ENCODE results near the gene CPLANE2.
"Not testable (repeated sequence)": the region's sequence is repeated elsewhere in the genome, so short reads cannot be mapped to it uniquely, and the experiment has no call there.

CPLANE2 gene

GRCh38 chr1:16215882-16216753, 20.9 kb downstream of the CPLANE2 start:
- H3K4me1 ChIP-seq (ENCODE audit: low read length): peaks cover 19% of the 10 kb centered on the region
- no peaks in the 10 kb centered on the region for H3K36me3 ChIP-seq (replicated peaks; ENCODE audit: insufficient read depth, low read length)
- TF ChIP-seq CTCF (IDR thresholded peaks at IDR 0.05; ENCODE audit: low read length) (no peak), EZH2 (optimal IDR thresholded peaks at IDR 0.05; ENCODE audit: low read depth, low read length) (no peak), EZH2phosphoT487 (IDR thresholded peaks at IDR 0.05; ENCODE audit: low read length) (no peak)
- peak overlapping the region; percentile 86; the same call in 1 of the 2 replicates for H2AFZ ChIP-seq (ENCODE audit: low read length)
- no peaks in the 10 kb centered on the region for H3K79me2 ChIP-seq (ENCODE audit: low read length)
- H3K4me2 ChIP-seq (ENCODE audit: low read depth, low read length): peak overlapping the region; percentile 66
- H3F3A ChIP-seq (ENCODE audit: insufficient read depth, low read length): no peaks in the 10 kb centered on the region
- no peaks in the 10 kb centered on the region for H3K9me2 ChIP-seq (replicated peaks; ENCODE audit: insufficient read depth, low read length)
- peak overlapping the region; percentile 53 for H3K4me3 ChIP-seq (ENCODE audit: low read length)
- DNase-seq: no peak
- no peak overlapping the region for H3K9ac ChIP-seq (ENCODE audit: low read length)
- no peaks in the 10 kb centered on the region for H4K20me1 ChIP-seq (ENCODE audit: insufficient read depth, low read length)
- no peaks in the 10 kb centered on the region for H3K9me3 ChIP-seq (replicated peaks; ENCODE audit: insufficient read depth, low read length)
- H3K27ac ChIP-seq (ENCODE audit: low read length): no peak overlapping the region
- peaks cover 5% of the 10 kb centered on the region; the same call in 1 of the 2 replicates for H3K27me3 ChIP-seq (replicated peaks; ENCODE audit: insufficient read depth, low read length)

GRCh38 chr1:16215240-16215639, 21.7 kb downstream of the CPLANE2 start:
- not testable (repeated sequence) for H3K9me3 ChIP-seq (replicated peaks; ENCODE audit: insufficient read depth, low read length); H2AFZ ChIP-seq (ENCODE audit: low read length); H3K9me2 ChIP-seq (replicated peaks; ENCODE audit: insufficient read depth, low read length); DNase-seq; H3K27me3 ChIP-seq (replicated peaks; ENCODE audit: insufficient read depth, low read length); H3F3A ChIP-seq (ENCODE audit: insufficient read depth, low read length); H3K79me2 ChIP-seq (ENCODE audit: low read length); H3K4me3 ChIP-seq (ENCODE audit: low read length); H3K4me2 ChIP-seq (ENCODE audit: low read depth, low read length); H3K9ac ChIP-seq (ENCODE audit: low read length); H4K20me1 ChIP-seq (ENCODE audit: insufficient read depth, low read length); H3K36me3 ChIP-seq (replicated peaks; ENCODE audit: insufficient read depth, low read length); H3K27ac ChIP-seq (ENCODE audit: low read length)
- peaks cover 18% of the 10 kb centered on the region for H3K4me1 ChIP-seq (ENCODE audit: low read length)

GRCh38 chr1:16213544-16213943, 23.4 kb downstream of the CPLANE2 start:
- H3K27ac ChIP-seq (ENCODE audit: low read length); H3K36me3 ChIP-seq (replicated peaks; ENCODE audit: insufficient read depth, low read length); H3K4me3 ChIP-seq (ENCODE audit: low read length); H3K79me2 ChIP-seq (ENCODE audit: low read length); H3K27me3 ChIP-seq (replicated peaks; ENCODE audit: insufficient read depth, low read length); H2AFZ ChIP-seq (ENCODE audit: low read length); H3K9me3 ChIP-seq (replicated peaks; ENCODE audit: insufficient read depth, low read length); H3K4me2 ChIP-seq (ENCODE audit: low read depth, low read length); DNase-seq; H3F3A ChIP-seq (ENCODE audit: insufficient read depth, low read length); H3K9me2 ChIP-seq (replicated peaks; ENCODE audit: insufficient read depth, low read length); H4K20me1 ChIP-seq (ENCODE audit: insufficient read depth, low read length); H3K9ac ChIP-seq (ENCODE audit: low read length): not testable (repeated sequence)
- peaks cover 12% of the 10 kb centered on the region; the same call in 1 of the 2 replicates for H3K4me1 ChIP-seq (ENCODE audit: low read length)

GRCh38 chr1:16213013-16213412, 24.0 kb downstream of the CPLANE2 start:
- peaks cover 12% of the 10 kb centered on the region; the same call in 1 of the 2 replicates for H3K4me1 ChIP-seq (ENCODE audit: low read length)

More at GRCh38 chr1:16213013-16213412, 24.0 kb downstream of the CPLANE2 start:
- H4K20me1 ChIP-seq (ENCODE audit: insufficient read depth, low read length): no peaks in the 10 kb centered on the region
- no peaks in the 10 kb centered on the region for H3K79me2 ChIP-seq (ENCODE audit: low read length)
- H3K9me3 ChIP-seq (replicated peaks; ENCODE audit: insufficient read depth, low read length): no peaks in the 10 kb centered on the region
- H3K9me2 ChIP-seq (replicated peaks; ENCODE audit: insufficient read depth, low read length): no peaks in the 10 kb centered on the region
- peaks cover 5% of the 10 kb centered on the region; the same call in 1 of the 2 replicates for H3K27me3 ChIP-seq (replicated peaks; ENCODE audit: insufficient read depth, low read length)
- H3K36me3 ChIP-seq (replicated peaks; ENCODE audit: insufficient read depth, low read length): no peaks in the 10 kb centered on the region
- TF ChIP-seq EZH2phosphoT487 (IDR thresholded peaks at IDR 0.05; ENCODE audit: low read length) (no peak), CTCF (IDR thresholded peaks at IDR 0.05; ENCODE audit: low read length) (no peak), EZH2 (optimal IDR thresholded peaks at IDR 0.05; ENCODE audit: low read depth, low read length) (no peak)
- no peak overlapping the region for H2AFZ ChIP-seq (ENCODE audit: low read length)
- DNase-seq: no peak
- no peak overlapping the region for H3K27ac ChIP-seq (ENCODE audit: low read length)
- no peak overlapping the region for H3K4me2 ChIP-seq (ENCODE audit: low read depth, low read length)
- H3K4me3 ChIP-seq (ENCODE audit: low read length): no peak overlapping the region
- no peak overlapping the region for H3K9ac ChIP-seq (ENCODE audit: low read length)
- no peaks in the 10 kb centered on the region for H3F3A ChIP-seq (ENCODE audit: insufficient read depth, low read length)

All from MM.1S (cell line).